COR-L47 (cell line): ENCODE results near the gene OPN4.
A peak's percentile ranks its signal among the peaks of the same experiment; 100 is the strongest.

Experiments used
- DNase-seq: peaks from one replicate; lab custom pipeline; 2025; lab: John Stamatoyannopoulos, UW

The OPN4 gene

DNA sequence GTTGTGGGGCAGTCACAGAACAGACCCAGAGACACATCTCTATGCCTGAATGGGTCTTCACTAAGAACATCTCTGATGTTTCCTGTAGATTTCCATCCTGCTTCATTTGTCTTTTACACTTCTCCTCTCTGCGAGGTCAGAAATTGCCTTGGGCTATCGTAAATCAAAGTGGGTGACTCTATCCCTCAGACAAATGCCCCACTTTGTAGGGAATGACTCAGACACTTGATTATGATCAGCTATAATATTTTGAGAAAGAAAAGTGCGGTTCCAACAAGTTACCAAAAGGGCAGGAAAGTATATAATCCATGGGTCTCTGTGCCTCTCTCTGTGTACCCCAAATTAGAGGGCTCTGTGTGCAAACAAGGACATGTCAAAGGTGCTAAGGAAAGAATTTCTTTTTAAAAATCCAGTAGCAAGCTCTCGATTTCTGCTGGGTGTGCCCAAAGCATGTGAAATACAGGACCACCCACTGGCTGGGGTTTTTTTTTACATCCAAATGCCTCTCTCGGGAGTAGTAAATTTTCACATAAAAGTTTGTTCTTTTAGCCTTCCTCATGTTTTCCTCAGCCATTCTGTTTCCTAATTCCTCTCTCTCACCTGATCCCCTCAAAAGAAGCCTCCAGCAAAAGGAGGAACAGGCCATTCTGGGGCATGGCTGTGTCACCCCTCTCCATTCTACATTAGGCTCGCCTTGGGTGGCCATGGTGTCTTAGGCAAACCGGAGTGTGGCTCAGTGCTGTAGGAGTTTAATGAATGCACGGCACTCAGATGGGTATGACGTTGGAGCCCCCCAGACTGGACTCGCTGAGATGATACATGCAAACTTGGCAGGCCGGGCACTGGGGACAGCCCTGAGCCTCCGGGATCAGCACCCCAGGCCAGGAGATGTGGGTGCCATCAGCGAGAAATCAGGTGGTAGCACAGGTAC is 6.3 kb upstream of the OPN4 start:
- no peak for DNase-seq

DNA sequence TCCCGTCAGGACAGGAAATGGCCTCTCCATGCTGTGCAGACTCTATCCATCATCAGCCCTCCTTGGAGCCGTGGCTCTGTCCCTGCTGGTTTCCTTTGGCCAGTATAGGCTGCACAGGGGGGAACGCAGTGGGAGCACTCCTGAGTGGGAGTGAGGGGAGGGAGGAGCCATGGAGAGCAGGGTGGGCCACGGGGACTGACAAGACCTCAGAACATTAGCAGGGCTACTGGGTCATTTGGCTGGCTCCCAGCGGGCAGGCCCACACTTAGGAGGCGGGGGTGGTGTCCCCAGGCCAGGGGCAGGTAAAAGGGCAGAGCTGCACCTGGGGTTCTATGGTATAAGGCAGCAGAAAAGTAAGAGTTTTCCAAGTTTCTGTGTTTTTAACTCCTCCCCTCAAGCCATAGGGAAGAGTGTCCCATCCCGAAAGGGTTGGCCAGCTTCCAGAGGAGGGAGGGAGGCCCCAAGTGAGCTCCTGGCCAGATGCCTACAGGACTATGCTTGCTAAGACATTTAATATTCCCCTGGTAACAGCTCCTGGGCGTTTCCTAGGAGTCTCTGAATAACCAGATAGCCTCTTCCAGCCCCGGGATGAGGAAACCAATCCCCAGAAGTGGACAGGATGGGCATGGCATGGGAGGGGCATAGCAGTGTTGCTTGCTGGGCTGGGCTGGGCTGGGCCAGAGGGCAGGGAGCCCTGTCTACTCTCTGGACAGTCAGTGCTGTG is 5.5 kb upstream of the OPN4 start:
- DNase-seq: no peak

DNA sequence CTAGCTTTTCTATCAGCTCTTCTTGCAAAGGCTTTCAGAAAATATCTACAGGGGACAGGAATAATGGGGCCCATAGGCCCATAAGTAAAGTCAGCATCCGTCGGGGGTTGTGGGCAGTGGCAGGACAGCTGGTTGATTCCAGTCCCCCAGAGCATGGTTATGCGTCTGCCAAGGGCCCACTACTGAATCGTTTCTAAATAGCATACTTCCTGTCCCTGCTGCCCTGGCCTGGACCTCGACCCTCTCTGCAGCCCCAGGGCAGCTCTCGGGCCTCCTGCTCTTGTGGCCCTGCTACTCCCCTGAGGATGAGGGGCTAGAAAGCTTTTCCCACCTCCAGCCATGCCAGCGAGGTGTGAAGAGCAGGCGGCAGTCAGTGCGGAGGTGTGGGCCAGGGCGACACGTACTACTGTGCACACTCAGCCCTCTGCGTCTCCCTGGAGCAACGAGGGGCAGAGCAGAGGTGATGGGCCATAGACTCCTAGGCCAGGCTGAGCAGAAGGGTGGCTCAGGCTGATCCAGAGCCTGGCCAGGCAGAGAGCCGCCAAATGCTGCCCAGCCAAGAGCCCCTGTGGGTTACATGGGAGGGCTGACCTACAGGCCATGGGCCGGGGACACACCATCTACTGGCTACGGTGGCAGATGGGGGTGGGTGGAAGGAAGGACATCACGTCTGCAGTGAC is 4.7 kb upstream of the OPN4 start:
- no peak for DNase-seq

DNA sequence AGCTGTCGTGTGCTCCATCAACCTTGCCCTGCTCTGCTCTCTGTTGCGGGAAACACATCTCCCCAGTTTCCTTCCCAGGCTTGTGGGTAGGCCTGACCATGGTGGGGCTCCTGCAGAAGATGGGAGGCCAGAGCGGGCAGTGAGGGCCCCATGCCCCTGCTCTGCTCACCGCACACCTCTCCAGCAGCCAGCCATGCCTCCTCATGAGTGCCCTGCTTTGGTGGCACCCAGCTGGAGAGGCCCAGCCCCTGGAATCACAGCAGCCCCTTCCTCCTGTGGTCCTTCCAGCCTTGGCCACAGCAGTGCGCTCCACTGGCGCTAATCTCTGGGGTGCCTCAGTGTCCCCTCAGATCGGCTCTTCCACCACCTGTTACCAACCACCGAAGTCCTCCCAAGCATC is 4.2 kb upstream of the OPN4 start:
- no peak for DNase-seq

DNA sequence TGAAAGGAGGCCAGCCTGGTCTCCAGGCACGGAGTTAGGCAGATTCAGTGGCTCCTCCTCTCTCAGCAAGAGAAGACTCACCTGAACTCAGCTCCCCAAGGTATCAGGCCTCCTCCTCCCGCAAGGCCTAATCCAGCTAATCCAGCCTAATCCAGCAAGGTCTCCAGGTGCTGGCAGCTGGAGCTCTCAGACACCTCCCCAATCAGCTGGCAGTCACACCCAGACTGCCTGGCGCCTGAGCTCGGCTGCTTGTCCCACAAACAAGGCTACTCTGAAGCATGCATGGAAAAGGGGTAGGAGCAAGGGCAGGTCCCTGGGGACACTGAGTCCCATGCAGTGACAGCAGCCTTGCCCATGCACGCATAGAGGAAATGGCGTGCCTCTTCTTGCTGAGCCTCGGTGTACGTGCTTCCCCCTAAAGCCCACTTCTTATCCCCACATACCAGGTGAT is 3.3 kb upstream of the OPN4 start:
- no peak for DNase-seq

DNA sequence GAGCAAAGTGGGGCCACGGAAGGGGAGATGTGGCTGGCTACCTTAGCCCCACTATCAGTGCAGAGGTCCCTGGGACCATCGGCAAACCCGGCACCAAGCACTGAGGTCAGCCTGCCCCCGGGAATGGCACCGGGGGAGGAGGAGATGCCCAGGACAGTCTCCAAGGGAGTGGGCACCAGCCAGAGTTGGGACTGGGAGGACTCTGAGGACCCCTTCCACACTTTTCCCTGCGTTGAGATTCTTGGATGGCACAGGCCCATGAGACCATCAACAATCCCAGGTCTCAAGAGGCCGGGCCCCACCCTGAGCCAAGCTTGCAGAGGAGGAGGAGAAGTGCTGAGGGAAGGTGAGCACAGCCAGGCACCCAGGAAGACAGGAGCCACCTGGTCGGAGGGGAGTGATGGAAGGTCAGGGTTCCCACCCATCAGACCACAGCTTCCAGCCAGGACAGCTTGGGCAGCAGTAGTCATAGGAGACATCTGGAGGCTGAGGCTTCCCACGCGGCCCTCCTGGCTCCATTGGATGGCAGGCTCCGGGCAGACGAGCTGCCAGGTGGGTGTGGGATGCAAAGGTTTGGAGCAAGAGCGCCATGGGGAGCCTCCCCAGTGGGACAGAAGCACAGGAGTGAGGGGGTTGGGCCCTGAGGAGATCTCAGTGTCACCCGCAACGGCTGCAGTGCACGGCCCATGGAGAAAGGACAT is 2.6 kb upstream of the OPN4 start:
- no peak for DNase-seq

DNA sequence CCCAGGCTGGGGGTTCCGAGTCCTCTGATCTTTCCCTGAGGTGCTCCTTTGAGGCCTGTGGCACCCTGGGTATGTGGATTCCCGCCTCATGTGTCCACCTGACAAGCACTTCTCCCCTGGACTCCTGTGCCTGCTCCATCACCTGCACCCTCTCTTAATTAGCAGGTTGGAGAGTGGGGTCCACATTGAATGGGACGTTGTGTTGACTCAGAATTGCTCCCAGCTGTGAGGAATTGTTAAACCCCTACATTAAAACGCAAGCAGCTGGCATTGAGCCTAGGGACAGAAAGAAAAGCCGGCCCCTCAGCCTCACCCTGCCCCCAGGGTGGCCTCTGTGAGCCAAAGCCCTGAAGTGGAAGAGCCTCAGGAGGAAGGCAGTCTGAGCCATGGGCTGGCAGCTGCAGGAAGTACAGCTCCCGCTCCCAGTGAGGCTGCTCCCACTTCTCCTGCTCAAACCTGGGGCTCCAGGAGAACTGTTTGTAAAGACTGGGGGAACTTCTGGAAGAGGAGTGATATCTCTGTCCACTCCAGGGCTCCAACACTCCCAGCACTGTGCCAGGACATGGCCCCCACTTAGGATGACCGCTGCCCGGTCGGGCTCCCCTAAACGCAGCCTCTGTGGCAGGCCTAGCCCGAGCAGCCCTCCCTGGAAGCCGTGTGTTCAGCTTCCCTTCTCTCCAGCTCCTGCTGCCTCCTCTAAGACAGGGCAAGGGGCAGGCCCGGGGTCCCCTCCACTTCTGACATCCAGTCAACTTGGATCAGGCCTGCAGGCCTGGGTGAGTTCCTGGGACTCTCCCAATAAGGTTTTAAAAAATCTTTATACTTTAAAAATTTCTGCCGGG is 1.8 kb upstream of the OPN4 start:
- peak; percentile 96 for DNase-seq

DNA sequence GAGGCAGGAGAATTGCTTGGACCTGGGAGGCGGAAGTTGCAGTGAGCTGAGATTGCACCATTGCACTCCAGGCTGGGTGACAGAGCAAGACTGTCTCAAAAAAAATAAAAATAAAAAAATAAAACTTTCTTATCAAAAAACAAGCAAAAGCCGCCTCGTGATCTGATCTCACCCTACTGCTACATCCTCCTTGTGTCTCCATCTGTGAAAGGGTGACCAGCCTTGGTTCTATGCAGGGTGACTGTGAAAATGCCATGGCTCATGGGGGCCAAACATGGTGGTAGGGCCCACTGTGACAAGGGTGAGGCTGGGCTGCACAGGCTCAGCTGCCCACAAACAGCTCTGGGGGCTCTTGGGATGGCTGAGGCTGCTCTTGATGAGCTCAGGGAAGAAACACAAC is 968 bp upstream of the OPN4 start:
- no peak for DNase-seq

DNA sequence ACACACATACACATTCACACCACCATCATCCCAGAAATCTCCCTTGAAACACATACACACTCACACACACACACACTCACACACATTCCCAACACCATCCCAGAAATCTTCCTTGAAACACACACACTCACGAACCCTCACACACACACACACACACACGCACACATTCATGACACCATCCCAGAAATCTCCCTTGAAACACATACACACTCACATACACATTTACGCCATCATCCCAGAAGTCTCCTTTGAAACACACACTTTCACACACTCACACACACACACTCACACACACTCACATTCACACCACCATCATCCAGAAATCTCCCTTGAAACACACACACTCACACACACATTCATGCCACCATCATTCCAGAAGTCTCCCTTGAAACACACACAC is 360 bp upstream of the OPN4 start:
- DNase-seq: no peak

DNA sequence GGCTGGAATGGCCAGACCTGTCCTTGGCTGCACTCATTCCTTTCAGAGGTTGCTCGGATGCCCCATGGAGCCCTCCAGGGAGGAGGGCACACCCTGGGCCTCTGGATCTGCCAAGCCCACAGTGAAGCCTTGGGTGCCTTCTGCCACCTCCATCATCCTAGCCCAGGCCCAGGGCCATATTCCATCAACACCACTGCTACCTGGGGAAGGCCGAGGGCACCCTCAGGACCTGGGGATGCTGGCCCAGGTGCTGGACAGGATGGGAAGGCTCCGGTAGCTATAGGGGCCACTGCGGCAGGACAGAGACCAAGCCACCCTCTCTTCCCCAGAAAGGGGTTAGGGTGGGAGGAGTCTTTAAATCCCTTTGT is 810 bp downstream of the OPN4 start:
- no peak for DNase-seq

DNA sequence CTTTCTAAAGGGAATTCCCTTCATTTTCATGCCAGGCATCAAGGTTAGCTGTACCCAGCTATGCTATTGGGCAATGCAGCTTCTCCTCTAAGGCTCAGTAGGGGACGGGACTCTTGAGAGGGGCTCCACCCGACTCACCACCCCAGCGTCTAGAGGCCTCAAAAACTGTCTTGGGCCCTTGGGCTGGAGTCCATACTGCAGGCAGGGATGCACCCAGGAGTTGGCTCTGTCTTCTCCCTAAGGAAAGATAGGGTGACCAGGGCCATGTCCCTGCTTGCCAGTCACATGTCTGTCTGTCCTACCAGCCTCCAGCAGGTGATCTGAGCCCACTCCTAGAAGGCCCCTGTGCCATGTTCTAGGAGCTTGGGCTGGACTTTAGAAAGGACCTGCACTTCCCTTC is 1.2 kb downstream of the OPN4 start:
- DNase-seq: no peak

DNA sequence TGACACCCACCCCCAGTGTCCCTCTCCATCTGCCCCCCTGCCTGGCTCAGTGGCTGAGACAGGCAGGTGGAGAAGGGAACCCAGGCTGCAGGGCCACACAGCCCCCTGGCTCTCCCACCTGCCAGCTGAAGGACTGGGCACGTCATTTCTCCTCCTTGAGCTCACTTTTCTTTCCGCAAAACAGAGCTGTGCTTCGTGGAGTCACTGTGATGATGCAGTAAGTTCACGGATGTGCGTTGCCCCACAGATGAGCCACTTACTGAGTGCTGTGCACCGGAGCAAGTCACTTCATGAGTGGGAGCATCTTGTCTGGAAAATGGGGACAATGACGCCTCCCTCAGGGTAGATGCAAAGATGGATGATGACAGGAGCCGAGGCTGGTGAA is 2.7 kb downstream of the OPN4 start:
- DNase-seq: no peak

DNA sequence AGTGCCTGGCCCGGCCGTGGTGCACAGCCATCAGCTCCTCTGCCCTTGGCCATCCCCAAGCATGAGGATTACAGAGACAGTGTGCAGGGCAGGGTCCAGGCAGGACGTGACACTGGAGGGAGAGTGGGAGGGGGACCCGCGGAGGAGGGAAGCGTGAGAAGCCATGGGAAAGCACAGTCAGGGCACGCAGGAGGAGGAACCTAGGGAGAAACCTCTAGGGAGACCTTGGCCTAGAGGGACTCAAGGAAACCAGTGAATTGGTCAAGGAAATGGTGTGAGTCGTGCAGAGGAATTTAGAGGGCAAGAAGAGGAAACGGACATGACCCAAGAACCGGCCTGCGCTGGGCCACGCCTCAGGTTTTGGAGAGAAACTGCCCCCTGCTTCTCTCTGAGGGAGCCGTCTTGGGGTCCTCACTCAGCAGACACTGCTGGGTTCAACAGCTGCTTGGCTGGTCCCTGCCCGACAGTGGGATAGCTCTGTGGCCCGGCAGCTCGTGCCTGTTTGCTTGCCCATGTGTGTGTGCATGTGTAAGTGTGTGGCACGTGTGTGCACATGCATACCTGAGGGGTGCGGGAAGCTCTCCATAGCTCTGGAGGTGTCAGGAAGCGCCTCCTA is 3.2 kb downstream of the OPN4 start:
- no peak for DNase-seq

DNA sequence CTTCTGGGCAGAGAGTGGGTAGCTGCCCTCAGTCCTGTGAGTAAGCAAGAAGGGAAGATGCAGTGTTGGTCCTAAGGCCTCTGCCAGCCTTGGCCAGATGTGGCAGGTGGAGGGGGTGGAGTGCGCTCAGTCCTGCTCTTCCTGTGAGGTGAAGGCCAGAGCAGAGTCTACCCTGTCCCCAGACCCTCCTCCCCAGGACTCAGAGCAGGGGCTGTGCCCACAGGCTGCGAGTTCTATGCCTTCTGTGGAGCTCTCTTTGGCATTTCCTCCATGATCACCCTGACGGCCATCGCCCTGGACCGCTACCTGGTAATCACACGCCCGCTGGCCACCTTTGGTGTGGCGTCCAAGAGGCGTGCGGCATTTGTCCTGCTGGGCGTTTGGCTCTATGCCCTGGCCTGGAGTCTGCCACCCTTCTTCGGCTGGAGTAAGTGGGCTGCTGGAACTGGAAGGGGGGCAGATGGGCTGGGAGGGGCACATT is 4.0 kb downstream of the OPN4 start:
- DNase-seq: no peak

DNA sequence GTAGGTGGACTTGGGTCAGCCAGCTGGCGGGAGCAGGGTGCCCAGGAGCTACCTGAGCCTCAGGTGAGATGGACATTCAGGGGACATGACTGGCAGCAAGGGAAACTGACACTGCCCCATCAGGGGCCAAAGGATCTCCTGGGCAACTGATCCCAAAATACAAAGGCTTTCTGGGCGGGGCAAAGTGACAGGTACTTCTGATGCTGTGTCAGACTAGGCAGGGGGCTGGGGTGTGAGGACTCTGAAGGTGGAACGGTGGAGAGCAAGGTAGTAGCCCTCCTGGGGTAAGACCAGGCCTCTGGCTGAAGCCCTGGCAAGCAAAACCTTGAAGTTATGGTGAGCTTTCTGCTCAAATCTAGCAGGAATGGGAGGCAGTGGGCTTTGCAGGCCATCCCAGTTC is 4.4 kb downstream of the OPN4 start:
- DNase-seq: no peak

DNA sequence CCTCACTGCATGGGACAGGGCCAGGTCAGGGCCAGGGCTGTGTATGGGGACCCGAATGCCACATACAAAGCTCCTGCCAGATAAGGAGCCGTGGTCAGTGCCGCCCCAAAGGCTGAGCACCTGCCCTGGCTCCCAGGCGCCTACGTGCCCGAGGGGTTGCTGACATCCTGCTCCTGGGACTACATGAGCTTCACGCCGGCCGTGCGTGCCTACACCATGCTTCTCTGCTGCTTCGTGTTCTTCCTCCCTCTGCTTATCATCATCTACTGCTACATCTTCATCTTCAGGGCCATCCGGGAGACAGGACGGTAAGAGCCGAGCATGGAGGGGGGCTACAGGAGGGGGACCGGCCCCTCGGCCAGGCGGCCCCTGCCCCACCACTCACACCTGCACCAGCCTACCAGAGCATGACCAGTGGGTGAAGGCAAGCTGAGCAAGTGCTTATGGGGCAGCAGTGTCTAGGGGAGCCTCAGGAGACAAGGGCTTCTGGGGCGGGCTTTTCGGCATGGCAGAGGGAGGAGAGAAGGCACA is 4.9 kb downstream of the OPN4 start:
- DNase-seq: no peak

DNA sequence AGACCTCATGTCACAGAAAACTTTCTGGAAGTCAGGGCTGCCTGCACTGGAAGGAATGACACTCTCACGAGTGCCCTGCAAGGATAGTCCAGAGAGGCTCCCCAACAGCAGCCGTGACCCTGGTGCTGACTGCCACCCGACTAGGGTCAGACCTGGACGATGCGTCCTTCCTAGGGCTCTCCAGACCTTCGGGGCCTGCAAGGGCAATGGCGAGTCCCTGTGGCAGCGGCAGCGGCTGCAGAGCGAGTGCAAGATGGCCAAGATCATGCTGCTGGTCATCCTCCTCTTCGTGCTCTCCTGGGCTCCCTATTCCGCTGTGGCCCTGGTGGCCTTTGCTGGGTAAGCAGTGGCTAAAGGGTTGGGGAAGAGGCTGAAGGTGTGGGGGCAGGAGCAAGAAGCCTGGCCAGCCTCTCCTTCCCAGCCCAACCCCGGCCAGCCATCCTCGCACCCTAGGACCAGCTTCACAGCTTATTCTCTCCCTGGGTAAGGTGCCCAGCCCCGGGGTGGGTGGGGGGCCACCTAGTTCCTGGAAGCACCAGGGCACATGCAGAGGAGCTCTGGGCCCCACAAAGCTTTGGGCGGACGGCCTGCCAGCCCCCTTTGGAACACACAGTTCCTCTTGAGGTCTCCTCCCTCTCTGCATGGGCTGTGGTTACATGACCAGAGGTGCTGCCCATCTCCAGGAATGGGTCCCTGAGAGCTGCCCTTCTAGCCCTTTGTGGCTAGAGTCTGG is 5.5 kb downstream of the OPN4 start:
- DNase-seq: no peak

DNA sequence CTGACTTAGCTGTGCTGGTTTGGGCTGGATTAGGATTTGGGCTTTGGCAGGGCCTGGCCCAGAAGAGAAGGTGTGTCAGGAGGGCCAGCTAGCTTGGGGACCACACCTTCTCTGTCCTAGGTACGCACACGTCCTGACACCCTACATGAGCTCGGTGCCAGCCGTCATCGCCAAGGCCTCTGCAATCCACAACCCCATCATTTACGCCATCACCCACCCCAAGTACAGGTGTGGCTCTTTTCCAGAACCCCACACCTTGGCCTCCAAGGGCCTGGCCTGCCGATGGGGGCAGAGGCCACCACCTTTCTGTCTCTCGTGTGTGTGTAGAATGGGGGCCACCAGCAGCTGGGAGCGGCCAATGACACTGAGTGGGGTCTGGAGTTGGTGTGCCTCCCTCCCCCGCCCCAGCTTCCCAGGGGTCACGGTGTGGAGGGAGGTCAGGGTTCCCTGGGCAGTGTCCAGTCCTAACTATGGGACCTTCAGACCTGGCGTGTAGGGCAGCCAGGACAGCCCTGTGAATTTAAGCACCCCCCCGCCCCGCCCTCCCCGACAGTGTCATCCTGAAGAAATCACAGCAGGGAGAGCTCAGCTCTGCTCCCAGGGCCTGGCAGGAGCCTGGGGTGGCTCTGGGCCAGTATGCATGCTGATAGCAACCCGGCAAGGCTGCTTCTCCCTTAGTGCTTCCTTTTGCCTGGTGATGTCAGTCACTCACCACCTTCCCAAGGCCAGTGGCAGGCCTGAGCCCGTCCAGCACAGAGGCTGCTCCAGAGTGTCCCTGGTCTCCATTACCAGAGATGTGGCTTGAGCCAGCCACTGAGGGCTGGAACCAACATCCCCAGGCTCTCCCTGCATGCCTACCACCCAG is 7.0 kb downstream of the OPN4 start:
- DNase-seq: no peak
